Liver (tissue), 9 donors: ENCODE data around the gene SLC2A14. TPM values are rescaled to one million over a fixed set of nuclear protein-coding genes. Genes with fewer than 3 reads are reported as not detected.
"Not testable (repeated sequence)": the region's sequence is repeated elsewhere in the genome, so short reads cannot be mapped to it uniquely, and the experiment has no call there.

Experiments
- DNase-seq: peaks from one replicate; pipeline ENCODE4 v3.0.0-alpha.2; 2017; ENCODE audit warnings: low spot score
- H3K27ac ChIP-seq, 2 donors: one replicate each; pipeline ENCODE4 v1.7.0; 2013; ENCODE audit warnings: inconsistent platforms in 2 of 2, low read length in 2 of 2, control low read depth in 1 of 2, low read depth in 1 of 2, mild to moderate bottlenecking in 1 of 2
- H3K27me3 ChIP-seq, 4 donors: one replicate each; pipeline versions ENCODE4 v1.6.1 to v1.7.0; 2013; ENCODE audit warnings: low read length in 3 of 4, inconsistent platforms in 1 of 4, mild to moderate bottlenecking in 1 of 4, moderate library complexity in 1 of 4; ENCODE audit not compliant: control insufficient read depth in 4 of 4, insufficient read depth in 4 of 4
- H3K36me3 ChIP-seq, 4 donors: one replicate each; pipeline versions ENCODE4 v1.6.1 to v1.7.0; 2013; ENCODE audit warnings: low read length in 3 of 4, mild to moderate bottlenecking in 3 of 4, low read depth in 1 of 4, moderate library complexity in 1 of 4; ENCODE audit not compliant: control insufficient read depth in 4 of 4, insufficient read depth in 3 of 4
- H3K4me1 ChIP-seq, 4 donors: one replicate each; pipeline versions ENCODE4 v1.6.1 to v1.7.0; 2013; ENCODE audit warnings: low read length in 3 of 4, mild to moderate bottlenecking in 3 of 4, moderate library complexity in 1 of 4; ENCODE audit not compliant: control insufficient read depth in 4 of 4, insufficient read depth in 4 of 4
- H3K4me3 ChIP-seq, 3 donors: one replicate each; pipeline versions ENCODE4 v1.6.1 to v1.7.0; 2013; ENCODE audit warnings: low read length in 3 of 3, control low read depth in 1 of 3, low read depth in 1 of 3, mild to moderate bottlenecking in 1 of 3
- H3K9ac ChIP-seq, 2 donors: one replicate each; pipeline ENCODE4 v1.7.0; 2013; ENCODE audit warnings: low read length in 2 of 2, mild to moderate bottlenecking in 2 of 2, moderate library complexity in 2 of 2, control low read depth in 1 of 2, low read depth in 1 of 2
- H3K9me3 ChIP-seq, 4 donors: one replicate each; pipeline versions ENCODE4 v1.6.1 to v1.7.0; 2013; ENCODE audit warnings: low read length in 3 of 4; ENCODE audit not compliant: control insufficient read depth in 4 of 4
- FOXA1 ChIP-seq: IDR thresholded peaks from 2 replicates; pipeline ENCODE4 v1.6.1; 2016; ENCODE audit warnings: antibody characterized with exemption
- HNF4A ChIP-seq, 2 donors: conservative IDR thresholded peaks; 2 replicates each; pipeline ENCODE4 v1.6.1; 2016; ENCODE audit warnings: antibody characterized with exemption in 2 of 2, mild to moderate bottlenecking in 2 of 2
- JUND ChIP-seq, 2 donors: IDR thresholded peaks; 2 replicates each; pipeline ENCODE4 v1.6.1; 2016; ENCODE audit warnings: antibody characterized with exemption in 2 of 2
- YY1 ChIP-seq: IDR thresholded peaks from 2 replicates; pipeline ENCODE4 v1.6.1; 2016; ENCODE audit warnings: antibody characterized with exemption, mild to moderate bottlenecking
- WGBS: extraction: QIAGEN DNeasy Blood & Tissue Kit; methylation state at CpG from one replicate; pipeline ENCODE4 v1.1.7; 2013; 5-methylcytosine and 5-hydroxymethylcytosine counted together
- polyA plus RNA-seq, 2 donors: library from polyadenylated mRNA; stranded (reverse) in 1 of 2; unstranded in 1 of 2; fragments of 200-250 nt in 1 of 2; fragments of >200 nt in 1 of 2; fragmentation: Nextera tagmentation in 1 of 2; extraction: Ambion mirVana in 1 of 2; gene quantifications; one replicate each; pipeline versions ENCODE4 v1.2.1 to v1.2.3, GENCODE V29; 2013 to 2015
- total RNA-seq, 2 donors: library from RNA; depleted of rRNA; stranded (reverse); fragments of >200 nt; gene quantifications; one replicate each; pipeline ENCODE4 v1.2.3, GENCODE V29; 2014
- TF ChIP-seq, protein P1 (sequence below): IDR thresholded peaks from 2 replicates; pipeline ENCODE4 v1.6.1; 2016; ENCODE audit warnings: antibody characterized with exemption, mild to moderate bottlenecking
- TF ChIP-seq, protein P2 (sequence below): fragments of 150-350 bp; IDR thresholded peaks from 2 replicates; pipeline ENCODE4 v1.5.1; 2017; ENCODE audit warnings: improper control_type of control experiment, low read depth, low read length; ENCODE audit not compliant: missing input control
- donor health status: healthy.
- donor health status: healthy.
- donor health status: healthy.
- donor health status: healthy.
- donor health status: healthy.

Gene SLC2A14
- total and polyA plus RNA-seq, 4 donors, result 22.7 TPM; not detected in 3

DNA sequence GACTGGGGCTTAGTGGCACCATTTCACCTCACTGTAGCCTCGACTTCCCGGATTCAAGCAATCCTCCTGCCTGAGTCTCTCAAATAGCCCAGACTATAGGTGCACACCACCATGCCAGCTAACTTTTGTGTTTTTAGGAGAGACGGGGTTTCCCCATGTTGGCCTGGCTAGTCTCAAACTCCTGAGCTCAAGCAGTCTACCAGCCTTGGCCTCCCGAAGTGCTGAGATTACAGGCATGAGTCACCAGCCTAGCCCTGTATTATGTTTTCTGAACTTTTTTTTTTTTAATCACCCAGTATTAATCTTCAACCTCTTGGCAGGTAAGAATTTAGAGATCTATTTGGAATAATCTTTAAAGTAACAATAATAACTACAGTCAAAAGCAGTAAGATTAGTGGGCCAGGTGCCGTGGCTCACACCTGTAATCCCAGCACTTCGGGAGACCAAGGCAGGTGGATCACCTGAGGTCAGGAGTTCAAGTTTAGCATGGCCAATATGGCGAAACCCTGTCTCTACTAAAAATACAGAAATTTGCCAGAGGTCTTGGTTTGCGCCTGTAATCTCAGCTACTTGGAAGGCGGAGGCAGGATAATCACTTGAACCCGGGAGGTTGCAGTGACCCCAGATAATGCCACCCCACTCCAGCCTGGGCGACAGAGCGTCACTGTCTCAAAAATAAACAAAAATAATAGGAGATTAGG is 74.9 kb downstream of the SLC2A14 start:
- no peak for TF ChIP-seq HNF4A (conservative IDR thresholded peaks at IDR 0.05)
- TF ChIP-seq, protein P1, sequence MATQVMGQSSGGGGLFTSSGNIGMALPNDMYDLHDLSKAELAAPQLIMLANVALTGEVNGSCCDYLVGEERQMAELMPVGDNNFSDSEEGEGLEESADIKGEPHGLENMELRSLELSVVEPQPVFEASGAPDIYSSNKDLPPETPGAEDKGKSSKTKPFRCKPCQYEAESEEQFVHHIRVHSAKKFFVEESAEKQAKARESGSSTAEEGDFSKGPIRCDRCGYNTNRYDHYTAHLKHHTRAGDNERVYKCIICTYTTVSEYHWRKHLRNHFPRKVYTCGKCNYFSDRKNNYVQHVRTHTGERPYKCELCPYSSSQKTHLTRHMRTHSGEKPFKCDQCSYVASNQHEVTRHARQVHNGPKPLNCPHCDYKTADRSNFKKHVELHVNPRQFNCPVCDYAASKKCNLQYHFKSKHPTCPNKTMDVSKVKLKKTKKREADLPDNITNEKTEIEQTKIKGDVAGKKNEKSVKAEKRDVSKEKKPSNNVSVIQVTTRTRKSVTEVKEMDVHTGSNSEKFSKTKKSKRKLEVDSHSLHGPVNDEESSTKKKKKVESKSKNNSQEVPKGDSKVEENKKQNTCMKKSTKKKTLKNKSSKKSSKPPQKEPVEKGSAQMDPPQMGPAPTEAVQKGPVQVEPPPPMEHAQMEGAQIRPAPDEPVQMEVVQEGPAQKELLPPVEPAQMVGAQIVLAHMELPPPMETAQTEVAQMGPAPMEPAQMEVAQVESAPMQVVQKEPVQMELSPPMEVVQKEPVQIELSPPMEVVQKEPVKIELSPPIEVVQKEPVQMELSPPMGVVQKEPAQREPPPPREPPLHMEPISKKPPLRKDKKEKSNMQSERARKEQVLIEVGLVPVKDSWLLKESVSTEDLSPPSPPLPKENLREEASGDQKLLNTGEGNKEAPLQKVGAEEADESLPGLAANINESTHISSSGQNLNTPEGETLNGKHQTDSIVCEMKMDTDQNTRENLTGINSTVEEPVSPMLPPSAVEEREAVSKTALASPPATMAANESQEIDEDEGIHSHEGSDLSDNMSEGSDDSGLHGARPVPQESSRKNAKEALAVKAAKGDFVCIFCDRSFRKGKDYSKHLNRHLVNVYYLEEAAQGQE, result no peak
- DNase-seq, result no peak
- H3K4me1 ChIP-seq, result no peaks in the 10 kb centered on the region
- peaks cover 0 to 3% (median 0%) of the 10 kb centered on the region in 4 donors for H3K27me3 ChIP-seq
- 68% methylated on average over 12 of the region's 12 CpGs for WGBS
- H3K9me3 ChIP-seq, result no peaks in the 10 kb centered on the region
- H3K27ac ChIP-seq, result no peak overlapping the region
- no peaks in the 10 kb centered on the region for H3K36me3 ChIP-seq
- no peak overlapping the region for H3K4me3 ChIP-seq
- no peak overlapping the region for H3K9ac ChIP-seq

DNA sequence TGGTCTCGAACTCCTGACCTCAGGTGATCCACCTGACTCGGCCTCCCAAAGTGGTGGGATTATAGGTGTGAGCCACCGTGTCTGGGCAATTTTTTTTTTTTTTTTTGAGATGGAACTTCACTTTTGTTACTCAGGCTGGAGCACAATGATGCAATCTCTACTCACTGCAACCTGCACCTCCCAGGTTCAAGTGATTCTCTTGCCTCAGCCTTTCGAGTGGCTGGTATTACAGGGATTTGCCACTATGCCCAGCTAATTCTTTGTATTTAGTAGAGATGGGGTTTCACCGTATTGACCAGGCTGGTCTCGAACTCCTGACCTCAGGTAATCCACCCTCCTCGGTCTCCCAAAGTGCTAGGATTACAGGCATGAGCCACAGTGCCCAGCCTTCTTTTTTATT is 75.4 kb downstream of the SLC2A14 start:
- H3K9me3 ChIP-seq, H3K4me1 ChIP-seq, DNase-seq, H3K27ac ChIP-seq, H3K4me3 ChIP-seq, H3K27me3 ChIP-seq, H3K36me3 ChIP-seq, H3K9ac ChIP-seq: not testable (repeated sequence)
- 92% methylated on average over 7 of the region's 7 CpGs for WGBS

DNA sequence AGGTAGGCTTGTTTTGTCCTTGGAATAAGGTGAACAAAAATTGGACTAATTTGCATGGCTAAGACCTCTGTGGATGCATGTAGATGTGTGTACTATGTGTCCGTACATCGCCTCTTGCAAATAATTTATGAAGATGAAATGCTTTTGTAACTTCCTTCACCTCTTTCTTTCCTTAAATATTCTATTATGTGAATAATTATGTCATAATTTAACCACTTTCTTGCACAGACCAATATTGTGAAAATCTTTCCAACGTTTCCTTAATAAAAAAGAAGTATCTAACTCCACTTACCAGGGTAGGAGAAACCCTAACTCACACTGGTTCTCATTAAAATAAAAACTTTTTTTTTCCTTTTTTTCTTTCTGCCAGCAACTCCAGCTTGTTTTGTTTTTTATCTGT is 79.5 kb downstream of the SLC2A14 start:
- TF ChIP-seq, protein P1, result no peak
- no peak for TF ChIP-seq FOXA1
- TF ChIP-seq YY1, result no peak
- no peak for TF ChIP-seq JUND (IDR thresholded peaks at IDR 0.05)
- TF ChIP-seq, protein P2, sequence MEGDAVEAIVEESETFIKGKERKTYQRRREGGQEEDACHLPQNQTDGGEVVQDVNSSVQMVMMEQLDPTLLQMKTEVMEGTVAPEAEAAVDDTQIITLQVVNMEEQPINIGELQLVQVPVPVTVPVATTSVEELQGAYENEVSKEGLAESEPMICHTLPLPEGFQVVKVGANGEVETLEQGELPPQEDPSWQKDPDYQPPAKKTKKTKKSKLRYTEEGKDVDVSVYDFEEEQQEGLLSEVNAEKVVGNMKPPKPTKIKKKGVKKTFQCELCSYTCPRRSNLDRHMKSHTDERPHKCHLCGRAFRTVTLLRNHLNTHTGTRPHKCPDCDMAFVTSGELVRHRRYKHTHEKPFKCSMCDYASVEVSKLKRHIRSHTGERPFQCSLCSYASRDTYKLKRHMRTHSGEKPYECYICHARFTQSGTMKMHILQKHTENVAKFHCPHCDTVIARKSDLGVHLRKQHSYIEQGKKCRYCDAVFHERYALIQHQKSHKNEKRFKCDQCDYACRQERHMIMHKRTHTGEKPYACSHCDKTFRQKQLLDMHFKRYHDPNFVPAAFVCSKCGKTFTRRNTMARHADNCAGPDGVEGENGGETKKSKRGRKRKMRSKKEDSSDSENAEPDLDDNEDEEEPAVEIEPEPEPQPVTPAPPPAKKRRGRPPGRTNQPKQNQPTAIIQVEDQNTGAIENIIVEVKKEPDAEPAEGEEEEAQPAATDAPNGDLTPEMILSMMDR, result no peak
- no peaks in the 10 kb centered on the region for H3K36me3 ChIP-seq
- H3K27ac ChIP-seq, result no peak overlapping the region
- peaks cover 0 to 3% (median 0%) of the 10 kb centered on the region in 4 donors for H3K27me3 ChIP-seq
- 65% methylated on average over 3 of the region's 3 CpGs for WGBS
- no peaks in the 10 kb centered on the region for H3K4me1 ChIP-seq
- no peak overlapping the region for H3K4me3 ChIP-seq
- H3K9me3 ChIP-seq, result no peaks in the 10 kb centered on the region
- H3K9ac ChIP-seq, result no peak overlapping the region
- DNase-seq, result no peak

DNA sequence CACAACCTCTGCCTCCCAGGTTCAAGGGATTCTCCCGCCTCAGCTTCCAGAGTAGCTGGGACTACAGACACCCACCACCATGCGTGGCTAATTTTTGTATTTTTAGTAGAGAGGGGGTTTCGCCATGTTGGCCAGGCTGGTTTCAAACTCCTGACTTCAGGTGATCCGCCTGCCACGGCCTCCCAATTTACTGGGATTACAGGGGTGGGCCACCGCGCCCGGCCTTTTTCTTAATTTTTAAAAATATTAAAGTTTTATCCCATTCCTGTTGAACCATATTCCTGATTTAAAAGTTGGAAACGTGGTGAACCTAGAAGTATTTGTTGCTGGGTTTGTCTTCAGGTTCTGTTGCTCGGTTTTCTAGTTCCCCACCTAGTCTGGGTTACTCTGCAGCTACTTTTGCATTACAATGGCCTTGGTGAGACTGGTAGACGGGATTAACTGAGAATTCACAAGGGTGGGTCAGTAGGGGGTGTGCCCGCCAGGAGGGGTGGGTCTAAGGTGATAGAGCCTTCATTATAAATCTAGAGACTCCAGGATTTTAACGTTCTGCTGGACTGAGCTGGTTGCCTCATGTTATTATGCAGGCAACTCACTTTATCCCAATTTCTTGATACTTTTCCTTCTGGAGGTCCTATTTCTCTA is 83.7 kb downstream of the SLC2A14 start, which contains the start of gene NANOG:
NANOG (plus strand) TSS at position 519 of the 645 bp plus-strand sequence. CDS start 213 bp downstream, outside the sequence.
- 70% methylated on average over 13 of the region's 13 CpGs for WGBS
- H3K9ac ChIP-seq, H3K36me3 ChIP-seq, H3K4me3 ChIP-seq, DNase-seq, H3K27ac ChIP-seq, H3K4me1 ChIP-seq, H3K9me3 ChIP-seq, H3K27me3 ChIP-seq: not testable (repeated sequence)
